ENCODE data around the gene FSTL3.
"Not testable (repeated sequence)": the region's sequence is repeated elsewhere in the genome, so short reads cannot be mapped to it uniquely, and the experiment has no call there.

- not testable (repeated sequence) for TF ChIP-seq CTCF, POLR2A (IDR thresholded peaks at IDR 0.05)
Measured at GRCh38 chr19:629515-629914, 46.7 kb upstream of the FSTL3 start.
